ENCODE data around the gene SLX4. TPM values are rescaled to one million over a fixed set of nuclear protein-coding genes. Genes with fewer than 3 reads are reported as not detected.

The SLX4 gene
- total RNA-seq, 1 experiment from 2014 or later: 15.5 TPM

DNA sequence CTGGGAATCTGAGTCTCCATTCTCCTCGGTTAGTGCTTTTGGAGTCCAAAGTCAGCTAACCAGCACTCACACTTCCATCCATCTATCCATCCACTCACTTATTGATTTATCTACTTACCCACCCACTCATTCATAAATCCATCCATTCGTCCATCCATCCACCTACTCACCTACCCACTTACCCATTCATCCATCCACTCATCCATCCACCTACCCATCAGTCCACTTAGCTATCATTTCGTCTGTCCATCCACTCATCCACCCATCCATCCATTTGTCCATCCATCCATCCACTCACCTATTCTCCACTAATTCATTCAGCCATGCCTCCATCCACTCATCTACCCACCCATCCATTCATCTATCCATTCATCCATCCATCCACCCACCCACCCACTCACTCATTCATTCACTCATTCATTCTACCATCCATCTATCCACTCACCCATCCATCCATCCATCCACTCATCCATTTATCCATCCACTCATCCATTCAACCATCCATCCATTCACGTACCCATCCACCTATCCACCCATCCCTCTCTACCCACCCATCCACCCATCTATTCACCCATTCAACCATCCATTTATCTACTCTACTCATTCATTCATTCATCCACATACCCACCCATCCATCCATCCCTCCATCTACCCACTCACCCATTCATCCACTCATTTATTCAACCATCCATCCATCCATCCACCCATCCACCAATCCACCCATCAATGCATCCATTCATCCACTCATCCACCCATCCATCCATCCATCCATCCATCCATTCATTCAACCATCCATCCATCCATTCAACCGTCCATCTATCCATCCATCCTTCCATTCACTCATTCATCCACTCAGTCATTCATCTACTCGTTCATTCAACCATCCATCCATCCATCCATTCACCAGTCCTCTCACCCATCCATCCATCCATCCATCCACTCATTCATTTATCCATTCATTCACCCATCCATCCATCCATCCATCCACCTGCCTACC lies 60.3 kb downstream of the SLX4 start:
- DNase-seq (ENCODE audit: low read depth, low spot score) (no peak), ATAC-seq (no peak)
- POLR2A ChIA-PET: interaction anchor here (0.6 kb wide), 1 partner anchor 316 kb away, joined by 3 read pairs; no protein-coding TSS in a partner anchor
- Histone ChIP-seq H3K9me3 (ENCODE audit: control insufficient read depth, insufficient read depth, low read depth, low read length) (no peaks in the 10 kb centered on the region), H3K27ac (ENCODE audit: low read length) (no peak overlapping the region), H3K4me3 (ENCODE audit: low read depth in 2 of 2, low read length in 2 of 2) (no peak overlapping the region), H3K36me3 (ENCODE audit: control insufficient read depth, insufficient read depth, low read length) (no peaks in the 10 kb centered on the region), H3K4me1 (ENCODE audit: control insufficient read depth, insufficient read depth, low read length) (no peaks in the 10 kb centered on the region), H3K27me3 (ENCODE audit: control insufficient read depth, insufficient read depth, low read length) (no peaks in the 10 kb centered on the region)
- no TSS peak for BruUV-seq (replicated peaks)
- in situ Hi-C loops (cut with HindIII; ENCODE audit: low pct_unique_long_range_greater_than_20kb, low sequenced_read_pairs): no loop called here
- intact Hi-C loops (cut with micrococcal nuclease; ENCODE audit: unreplicated experiment): no loop called here
- TF ChIP-seq SIN3A (IDR thresholded peaks at IDR 0.05; ENCODE audit: borderline replicate concordance, insufficient read depth, low read depth, low read length) (no peak), POLR2AphosphoS5 (IDR thresholded peaks at IDR 0.05; ENCODE audit: low read depth, low read length) (no peak), TCF7L2 (IDR thresholded peaks at IDR 0.05; ENCODE audit: low read depth, low read length) (no peak)
- TF ChIP-seq, protein P1, sequence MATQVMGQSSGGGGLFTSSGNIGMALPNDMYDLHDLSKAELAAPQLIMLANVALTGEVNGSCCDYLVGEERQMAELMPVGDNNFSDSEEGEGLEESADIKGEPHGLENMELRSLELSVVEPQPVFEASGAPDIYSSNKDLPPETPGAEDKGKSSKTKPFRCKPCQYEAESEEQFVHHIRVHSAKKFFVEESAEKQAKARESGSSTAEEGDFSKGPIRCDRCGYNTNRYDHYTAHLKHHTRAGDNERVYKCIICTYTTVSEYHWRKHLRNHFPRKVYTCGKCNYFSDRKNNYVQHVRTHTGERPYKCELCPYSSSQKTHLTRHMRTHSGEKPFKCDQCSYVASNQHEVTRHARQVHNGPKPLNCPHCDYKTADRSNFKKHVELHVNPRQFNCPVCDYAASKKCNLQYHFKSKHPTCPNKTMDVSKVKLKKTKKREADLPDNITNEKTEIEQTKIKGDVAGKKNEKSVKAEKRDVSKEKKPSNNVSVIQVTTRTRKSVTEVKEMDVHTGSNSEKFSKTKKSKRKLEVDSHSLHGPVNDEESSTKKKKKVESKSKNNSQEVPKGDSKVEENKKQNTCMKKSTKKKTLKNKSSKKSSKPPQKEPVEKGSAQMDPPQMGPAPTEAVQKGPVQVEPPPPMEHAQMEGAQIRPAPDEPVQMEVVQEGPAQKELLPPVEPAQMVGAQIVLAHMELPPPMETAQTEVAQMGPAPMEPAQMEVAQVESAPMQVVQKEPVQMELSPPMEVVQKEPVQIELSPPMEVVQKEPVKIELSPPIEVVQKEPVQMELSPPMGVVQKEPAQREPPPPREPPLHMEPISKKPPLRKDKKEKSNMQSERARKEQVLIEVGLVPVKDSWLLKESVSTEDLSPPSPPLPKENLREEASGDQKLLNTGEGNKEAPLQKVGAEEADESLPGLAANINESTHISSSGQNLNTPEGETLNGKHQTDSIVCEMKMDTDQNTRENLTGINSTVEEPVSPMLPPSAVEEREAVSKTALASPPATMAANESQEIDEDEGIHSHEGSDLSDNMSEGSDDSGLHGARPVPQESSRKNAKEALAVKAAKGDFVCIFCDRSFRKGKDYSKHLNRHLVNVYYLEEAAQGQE (IDR thresholded peaks at IDR 0.05; ENCODE audit: insufficient read depth in 1 of 2, low read depth in 2 of 2, low read length in 1 of 2): no peak
- TF ChIP-seq, protein P2, sequence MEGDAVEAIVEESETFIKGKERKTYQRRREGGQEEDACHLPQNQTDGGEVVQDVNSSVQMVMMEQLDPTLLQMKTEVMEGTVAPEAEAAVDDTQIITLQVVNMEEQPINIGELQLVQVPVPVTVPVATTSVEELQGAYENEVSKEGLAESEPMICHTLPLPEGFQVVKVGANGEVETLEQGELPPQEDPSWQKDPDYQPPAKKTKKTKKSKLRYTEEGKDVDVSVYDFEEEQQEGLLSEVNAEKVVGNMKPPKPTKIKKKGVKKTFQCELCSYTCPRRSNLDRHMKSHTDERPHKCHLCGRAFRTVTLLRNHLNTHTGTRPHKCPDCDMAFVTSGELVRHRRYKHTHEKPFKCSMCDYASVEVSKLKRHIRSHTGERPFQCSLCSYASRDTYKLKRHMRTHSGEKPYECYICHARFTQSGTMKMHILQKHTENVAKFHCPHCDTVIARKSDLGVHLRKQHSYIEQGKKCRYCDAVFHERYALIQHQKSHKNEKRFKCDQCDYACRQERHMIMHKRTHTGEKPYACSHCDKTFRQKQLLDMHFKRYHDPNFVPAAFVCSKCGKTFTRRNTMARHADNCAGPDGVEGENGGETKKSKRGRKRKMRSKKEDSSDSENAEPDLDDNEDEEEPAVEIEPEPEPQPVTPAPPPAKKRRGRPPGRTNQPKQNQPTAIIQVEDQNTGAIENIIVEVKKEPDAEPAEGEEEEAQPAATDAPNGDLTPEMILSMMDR (IDR thresholded peaks at IDR 0.05): no peak
- CTCF ChIA-PET: no interaction called here

DNA sequence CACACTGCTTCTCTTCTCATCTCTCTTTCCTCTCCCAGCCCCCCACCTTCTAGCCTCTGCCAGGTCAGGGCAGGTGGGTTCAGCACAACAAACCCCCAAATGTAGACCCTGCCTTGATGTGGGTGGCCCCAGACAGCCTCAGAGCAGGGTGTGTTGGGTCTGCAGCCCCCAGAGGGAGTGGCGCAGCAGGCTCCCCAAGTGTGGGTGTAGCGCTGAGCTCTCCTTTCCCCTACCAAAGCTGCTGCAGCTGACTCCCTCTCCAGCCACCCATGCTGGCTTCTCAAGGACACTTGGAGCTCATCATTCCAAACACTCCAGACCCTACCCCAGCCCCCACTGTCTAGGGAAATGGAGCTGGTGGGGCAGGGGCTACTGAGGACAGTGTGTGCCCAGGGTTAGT lies 61.5 kb downstream of the SLX4 start:
- intact Hi-C loops (cut with micrococcal nuclease; ENCODE audit: unreplicated experiment): no loop called here
- Histone ChIP-seq H3K36me3 (ENCODE audit: control insufficient read depth, insufficient read depth, low read length) (no peaks in the 10 kb centered on the region), H3K9me3 (ENCODE audit: control insufficient read depth, insufficient read depth, low read depth, low read length) (no peaks in the 10 kb centered on the region), H3K4me1 (ENCODE audit: control insufficient read depth, insufficient read depth, low read length) (no peaks in the 10 kb centered on the region), H3K27me3 (ENCODE audit: control insufficient read depth, insufficient read depth, low read length) (no peaks in the 10 kb centered on the region), H3K27ac (ENCODE audit: low read length) (no peak overlapping the region), H3K4me3 (ENCODE audit: low read depth in 2 of 2, low read length in 2 of 2) (no peak overlapping the region)
- no peak for DNase-seq (ENCODE audit: low read depth, low spot score)
- no TSS peak for BruUV-seq (replicated peaks)
- in situ Hi-C loops (cut with HindIII; ENCODE audit: low pct_unique_long_range_greater_than_20kb, low sequenced_read_pairs): no loop called here
- TF ChIP-seq POLR2AphosphoS5 (IDR thresholded peaks at IDR 0.05; ENCODE audit: low read depth, low read length) (no peak), TCF7L2 (IDR thresholded peaks at IDR 0.05; ENCODE audit: low read depth, low read length) (no peak), SIN3A (IDR thresholded peaks at IDR 0.05; ENCODE audit: borderline replicate concordance, insufficient read depth, low read depth, low read length) (no peak)
- TF ChIP-seq, protein P1 (IDR thresholded peaks at IDR 0.05; ENCODE audit: insufficient read depth in 1 of 2, low read depth in 2 of 2, low read length in 1 of 2): no peak
- TF ChIP-seq, protein P2 (IDR thresholded peaks at IDR 0.05): no peak
- ATAC-seq: no peak
- ChIA-PET CTCF (no interaction called here), POLR2A (no interaction called here)
